IPS DF 4.7 (cell line): Measurements from ENCODE around the gene UBE2L6.
A peak's percentile ranks its signal among the peaks of the same experiment; 100 is the strongest.

Experiments used
- DNase-seq: peaks from one replicate; pipeline ENCODE4 v3.0.0-alpha.2; 2013; ENCODE audit warnings: low spot score; ENCODE audit errors: extremely low read depth

UBE2L6 gene

GRCh38 chr11:57530596-57531507 lies 36.6 kb downstream of the UBE2L6 start, which contains the start of gene TIMM10:
Gene TIMM10, minus strand, starts transcription at chr11:57530754. Its CDS starts 565 bp downstream, at chr11:57530189.
- DNase-seq, result peak; percentile 99

DNA sequence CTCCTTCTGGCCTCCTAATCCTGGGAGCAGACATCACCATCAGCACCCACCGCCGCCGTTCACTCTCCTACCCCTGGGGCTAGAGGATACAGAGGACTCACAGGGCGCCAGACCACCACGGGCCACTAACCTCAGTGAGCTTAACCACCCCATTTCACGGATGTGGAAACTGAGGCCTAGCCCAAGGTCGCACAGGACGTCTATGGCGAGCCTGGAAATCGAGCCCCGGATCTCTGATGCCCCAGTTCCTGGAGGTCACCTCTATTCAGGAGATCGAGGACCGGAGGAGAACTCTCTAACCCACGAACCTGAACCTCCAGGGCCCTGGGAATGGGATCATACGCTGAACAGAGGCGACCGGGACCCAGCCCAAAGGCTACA lies 37.3 kb downstream of the UBE2L6 start:
- no peak for DNase-seq

DNA sequence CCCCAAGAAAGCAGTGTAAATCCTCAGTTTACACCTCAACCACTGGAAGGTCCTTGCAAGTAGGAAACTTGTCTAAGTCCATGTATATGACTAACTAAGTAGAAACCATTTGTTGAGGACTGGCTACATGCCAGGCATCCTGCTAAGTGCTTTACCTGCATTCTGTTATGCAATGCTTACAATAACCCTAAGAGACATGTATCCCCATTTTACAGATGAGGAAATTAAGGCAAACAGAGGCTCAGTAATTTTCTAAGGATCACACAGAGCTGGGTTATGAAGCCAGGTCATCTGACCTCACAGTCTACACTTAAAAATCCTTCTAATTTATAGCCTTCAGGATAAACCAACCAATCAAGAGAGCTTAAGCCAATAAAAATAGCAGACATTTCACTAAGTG lies 38.5 kb downstream of the UBE2L6 start:
- no peak for DNase-seq

DNA sequence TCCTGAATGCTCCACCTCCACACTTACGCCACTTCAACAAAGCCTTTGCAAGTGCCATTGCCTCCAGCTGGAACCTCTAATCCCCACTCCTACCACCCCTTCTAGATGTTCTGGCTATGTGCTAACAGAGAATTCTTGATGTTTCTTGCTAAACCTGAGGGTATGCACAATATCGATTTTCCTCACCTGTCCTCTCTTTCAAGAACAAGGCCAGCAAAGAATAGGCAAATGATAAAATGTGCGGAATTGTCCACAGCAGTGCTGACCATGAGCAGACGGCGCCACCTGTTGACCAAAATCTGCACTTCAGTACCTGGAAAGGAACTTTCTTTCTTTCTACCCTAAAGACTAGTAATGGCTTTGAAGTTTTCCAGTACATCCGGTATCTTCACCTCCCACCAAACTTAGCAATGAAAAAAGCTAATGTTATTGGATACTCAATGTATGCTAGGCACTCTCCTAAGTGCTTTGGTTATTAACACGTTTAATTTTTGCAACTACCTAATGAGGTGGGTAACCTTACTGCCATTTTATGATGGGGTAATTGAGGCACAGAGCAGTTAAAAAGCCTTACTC lies 40.3 kb downstream of the UBE2L6 start:
- no peak for DNase-seq

DNA sequence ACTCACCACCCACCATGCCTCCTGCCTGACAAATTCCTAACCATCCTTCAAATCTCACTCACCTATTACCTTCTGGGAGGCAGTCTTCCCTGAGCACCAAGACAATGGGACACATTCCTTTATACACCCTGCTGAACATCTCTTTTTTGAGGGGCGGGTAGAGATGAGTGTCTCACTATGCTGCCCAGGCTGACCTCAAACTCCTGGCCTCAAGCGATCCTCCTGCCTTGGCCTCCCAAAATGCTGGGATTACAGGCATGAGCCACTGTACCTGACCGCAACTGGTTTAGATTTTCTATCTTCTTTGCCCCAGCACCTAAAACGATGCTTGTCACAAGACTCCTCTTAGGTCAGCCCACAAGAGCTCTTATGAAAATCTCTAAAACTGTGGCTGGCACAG lies 44.1 kb downstream of the UBE2L6 start:
- DNase-seq, result no peak

- no peak for DNase-seq
Observed at GRCh38 chr11:57521116-57521515, 46.4 kb downstream of the UBE2L6 start.

DNA sequence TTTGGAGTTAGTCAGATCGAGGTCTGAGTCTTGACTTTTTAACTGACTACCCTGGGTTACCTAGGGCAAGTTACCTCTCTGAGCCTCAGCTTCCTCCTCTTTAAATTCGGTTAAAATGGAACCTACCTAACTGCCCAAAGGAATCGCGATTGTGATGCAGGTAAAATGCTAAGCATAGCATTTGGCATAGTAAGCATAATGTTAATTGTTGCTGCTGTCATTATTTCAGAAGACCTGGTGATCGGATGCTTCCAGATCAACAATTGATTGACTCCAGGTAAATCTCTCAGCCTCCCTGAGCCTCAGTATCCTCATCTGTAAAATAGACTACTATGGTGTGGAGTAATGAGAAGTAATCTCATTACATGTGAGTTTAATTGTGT lies 51.4 kb downstream of the UBE2L6 start:
- DNase-seq, result no peak

DNA sequence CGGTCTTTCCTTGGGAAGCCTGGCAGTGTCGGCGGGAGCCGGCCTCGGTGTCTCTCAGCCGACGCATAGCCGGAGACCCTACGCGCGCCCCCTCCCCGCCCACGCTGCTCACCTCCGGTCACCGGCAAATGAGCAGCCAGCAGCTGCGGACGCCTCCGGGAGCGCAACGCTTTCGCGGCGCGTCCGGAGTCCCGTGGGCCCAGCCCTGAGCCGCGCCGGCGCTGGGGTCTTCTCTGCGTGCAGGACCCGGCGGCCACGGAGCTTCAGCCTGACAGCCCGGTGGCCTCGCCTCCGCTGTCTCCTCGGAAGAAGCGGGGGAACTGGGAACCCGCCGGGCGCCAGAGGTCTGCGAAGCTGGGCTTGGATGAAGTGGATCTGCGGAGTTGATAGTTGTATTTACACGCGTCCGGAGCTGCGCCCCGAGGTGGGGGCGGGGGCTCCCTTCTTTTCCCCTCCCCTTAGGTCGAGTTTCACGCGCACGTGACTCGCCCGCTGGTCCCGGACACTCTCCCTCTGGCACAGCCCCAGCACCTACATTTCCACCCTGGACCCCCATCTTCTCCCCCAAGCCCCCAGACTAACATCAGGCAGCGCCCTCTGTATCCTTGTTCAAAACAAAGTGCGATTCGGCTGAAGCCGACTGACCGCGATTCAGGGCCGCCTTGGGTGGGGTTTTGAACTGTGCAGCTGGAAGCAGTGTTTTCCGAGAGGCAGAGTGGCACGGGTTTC lies 52.0 kb downstream of the UBE2L6 start, which contains the start of gene SLC43A1:
Gene SLC43A1, minus strand, starts transcription at position 371 of the 729 bp plus-strand sequence. CDS start 1,591 bp downstream, outside the sequence.
- DNase-seq, result no peak

DNA sequence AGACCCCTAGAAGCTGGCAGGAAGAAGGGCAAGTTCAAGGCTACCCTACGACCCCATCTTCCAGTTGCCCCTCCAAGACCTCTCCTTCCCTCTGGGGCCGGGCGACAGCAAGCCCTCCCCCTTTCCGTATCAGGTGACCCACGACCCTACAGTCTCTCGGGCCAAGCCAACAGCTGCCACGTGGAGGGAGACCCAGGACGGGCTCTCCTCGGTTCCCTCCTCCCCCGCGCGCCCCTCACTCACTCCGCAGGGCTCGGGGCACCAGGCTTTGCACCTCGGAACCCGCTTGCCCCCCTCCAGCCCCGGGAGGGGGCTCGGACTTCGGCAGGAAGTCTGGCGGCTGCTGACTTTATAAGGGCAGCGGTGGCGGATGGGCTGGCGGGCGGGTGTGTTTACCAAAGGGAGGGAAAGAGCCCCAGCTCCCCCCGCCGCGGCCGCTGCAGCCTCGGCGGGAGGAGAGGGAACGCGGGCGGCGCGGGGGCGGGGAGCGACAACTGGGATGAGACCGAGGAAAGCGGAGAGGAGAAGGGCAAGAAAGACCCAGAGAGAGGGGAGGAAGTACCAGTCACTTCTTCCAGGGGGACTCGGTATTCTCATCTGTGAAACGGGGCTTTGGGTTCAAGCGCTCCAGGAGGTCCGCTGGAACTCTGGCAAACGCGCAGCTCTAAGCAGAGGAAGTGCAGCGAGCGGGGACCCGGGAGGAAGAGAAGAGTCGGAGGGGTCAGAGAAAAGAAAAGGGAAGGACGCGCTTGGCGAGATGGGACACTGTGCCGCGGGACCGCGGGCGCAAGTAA lies 52.7 kb downstream of the UBE2L6 start:
- no peak for DNase-seq

DNA sequence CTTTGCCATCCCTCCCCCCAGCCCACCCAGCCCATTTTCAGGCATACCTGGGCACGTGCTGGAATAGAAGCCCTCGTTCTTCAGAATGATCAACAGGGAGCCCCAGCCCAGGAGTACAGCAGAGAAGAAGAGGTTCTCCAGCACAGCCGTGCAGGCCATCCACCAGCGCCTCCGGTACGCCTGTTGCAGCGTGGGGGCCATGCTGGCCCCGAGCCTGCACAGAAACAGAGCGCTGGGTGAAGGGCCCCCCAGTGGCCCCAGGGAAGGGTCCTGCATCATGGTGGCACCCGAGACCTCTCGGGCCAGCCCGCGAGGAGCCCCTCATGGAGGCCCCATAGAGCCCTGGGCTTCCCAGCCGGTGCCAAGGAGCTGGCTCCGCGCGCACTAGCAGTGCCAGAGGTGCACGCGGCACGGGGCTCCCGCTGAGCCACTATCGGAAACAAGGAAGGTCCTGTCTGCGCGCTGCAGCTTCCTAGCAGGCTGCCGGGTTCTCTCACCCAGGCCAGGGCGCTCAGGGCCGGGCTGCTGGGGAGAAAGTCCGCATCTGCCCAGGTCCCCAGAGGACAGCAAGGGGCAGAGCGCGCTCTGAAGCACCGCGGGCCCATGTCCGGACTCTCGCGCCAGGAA lies 53.4 kb downstream of the UBE2L6 start:
- no peak for DNase-seq

DNA sequence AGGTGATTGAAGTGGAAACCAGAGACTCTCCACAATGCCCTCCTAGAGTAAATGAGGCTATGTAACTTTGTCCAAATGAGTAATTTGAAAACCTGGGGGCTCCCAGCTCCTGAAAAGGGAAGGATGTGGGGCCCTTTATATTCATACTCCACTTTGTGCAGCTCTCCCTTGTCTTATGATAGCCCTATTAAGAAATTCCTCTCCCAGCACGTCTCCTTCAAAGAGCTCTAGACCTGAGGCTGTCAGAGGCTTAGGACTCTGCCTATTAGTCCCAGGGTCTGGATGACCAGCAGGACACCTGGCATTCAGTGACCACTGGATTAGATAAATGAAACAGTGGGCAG lies 54.0 kb downstream of the UBE2L6 start:
- DNase-seq, result no peak

DNA sequence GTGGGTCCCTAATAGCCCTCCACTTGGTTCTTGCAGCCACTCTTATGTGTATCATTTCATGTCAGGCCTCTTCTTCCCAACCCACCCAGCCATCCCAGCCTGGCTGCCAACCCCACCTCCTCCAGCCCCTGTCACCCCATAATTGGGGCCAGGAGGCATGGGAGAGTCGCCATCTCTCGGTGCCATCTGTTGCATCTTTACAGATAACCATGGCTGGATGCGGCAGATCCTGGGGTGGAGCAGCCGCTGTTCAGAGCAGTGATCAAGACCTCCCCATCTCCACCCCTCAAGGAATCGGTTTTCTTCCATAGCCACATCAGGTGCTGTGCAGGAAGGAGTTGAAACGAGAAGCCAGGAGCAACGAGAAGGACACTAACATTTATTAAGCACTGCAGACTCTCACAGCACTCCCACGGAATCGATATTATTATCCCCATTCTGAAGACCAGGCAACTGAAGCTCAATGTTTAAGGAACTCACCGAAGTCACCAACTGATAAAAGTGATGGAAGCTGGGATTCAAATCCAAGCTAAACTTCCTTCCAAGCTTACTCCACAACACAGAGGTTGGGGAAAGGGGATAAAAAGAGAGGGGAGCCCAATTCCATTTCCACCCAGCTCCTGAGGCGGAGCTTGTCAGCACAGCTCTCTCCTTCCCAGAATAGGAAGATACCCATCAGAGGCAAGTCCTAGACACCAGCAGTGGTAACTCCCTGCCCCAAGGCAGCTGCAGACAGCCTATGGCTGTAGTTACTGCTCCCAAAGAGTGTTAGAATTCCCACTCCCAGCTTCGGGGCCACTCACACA lies 54.6 kb downstream of the UBE2L6 start:
- DNase-seq, result no peak

DNA sequence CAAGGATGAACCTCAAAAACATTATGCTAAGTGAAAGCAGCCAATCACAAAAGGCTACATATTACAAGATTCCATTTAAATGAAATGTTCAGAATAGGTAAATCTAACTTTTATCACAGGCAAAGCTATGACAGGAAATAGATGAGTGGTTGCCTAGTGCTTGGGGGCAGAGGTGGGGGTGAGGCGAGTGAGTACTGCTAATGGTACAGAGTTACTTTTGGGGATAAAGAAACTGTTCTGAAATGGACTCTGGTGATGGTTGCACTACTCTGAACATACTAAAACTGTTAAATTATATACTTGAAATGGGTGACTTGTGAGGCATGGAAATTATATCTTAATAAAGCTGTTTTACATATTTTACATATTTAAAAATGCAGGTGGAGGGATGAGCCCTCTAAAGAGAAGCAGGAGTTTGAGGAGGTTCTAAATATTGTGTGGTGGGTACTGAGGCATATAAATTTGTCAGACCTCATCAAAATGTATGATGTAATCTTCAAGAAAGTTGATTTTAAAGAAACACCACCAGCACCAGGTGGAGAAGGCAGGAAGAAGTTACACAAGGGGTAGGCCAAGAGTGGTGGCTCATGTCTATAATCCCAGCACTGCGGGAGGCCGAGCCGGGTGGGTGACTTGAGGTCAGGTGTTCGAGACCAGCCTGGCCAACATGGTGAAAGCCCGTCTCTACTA lies 55.6 kb downstream of the UBE2L6 start:
- no peak for DNase-seq

- no peak for DNase-seq
Observed at GRCh38 chr11:57508341-57509170, 58.9 kb downstream of the UBE2L6 start.

- DNase-seq, result no peak
Observed at GRCh38 chr11:57506522-57506921, 61.0 kb downstream of the UBE2L6 start.

GRCh38 chr11:57504511-57504910 lies 63.0 kb downstream of the UBE2L6 start:
- no peak for DNase-seq

DNA sequence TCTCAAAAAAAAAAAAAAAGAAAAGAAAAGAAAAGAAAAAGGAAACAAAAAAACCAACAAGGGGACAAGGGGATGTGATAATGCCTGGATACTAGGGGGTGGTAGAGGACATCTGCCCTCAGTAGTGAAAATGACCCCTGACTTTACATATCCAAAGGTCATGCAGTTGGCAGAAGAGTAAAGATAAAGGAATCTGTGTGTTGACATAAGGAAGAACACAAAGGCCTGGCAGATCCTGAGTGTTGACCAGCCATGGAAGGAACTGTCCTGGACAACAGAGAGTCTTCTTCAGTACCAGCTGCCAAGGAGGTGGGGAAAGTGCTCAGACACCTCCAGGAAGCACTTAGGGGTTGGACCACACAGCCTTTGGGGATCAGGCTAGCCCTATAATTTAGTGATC lies 64.6 kb downstream of the UBE2L6 start:
- no peak for DNase-seq

- DNase-seq, result no peak
Observed at GRCh38 chr11:57502376-57502775, 65.1 kb downstream of the UBE2L6 start.

DNA sequence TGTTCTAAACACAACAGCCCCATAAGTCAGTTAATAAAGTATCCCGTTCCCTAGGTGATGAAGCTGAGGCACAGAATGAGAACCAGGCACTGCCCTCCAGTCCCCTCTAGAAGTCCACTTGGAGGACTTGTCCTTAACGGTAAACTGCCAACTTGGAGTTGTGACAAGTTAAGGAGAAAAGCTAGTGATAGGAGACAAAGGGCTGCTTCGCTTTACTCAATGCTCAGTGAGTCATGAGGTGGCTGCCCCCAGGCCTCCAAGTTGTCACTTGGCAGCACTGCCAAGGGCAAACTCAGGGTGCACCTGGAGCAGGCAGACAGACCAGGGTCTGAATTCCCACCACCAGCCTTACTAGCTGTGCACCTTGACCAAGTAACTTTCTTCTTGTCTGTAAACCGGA lies 65.5 kb downstream of the UBE2L6 start:
- DNase-seq, result no peak
